22Rv1 (cell line): ENCODE data around the gene EPHA10.
A peak's percentile ranks its signal among the peaks of the same experiment; 100 is the strongest.

Experiments
- H3K27ac ChIP-seq: fragments of 450-650 bp; 2 replicates; pipeline ENCODE4 v1.5.1; 2017
- CTCF ChIP-seq: fragments of 450-650 bp; IDR thresholded peaks from 2 replicates; pipeline ENCODE4 v1.5.1; 2017; ENCODE audit warnings: mild to moderate bottlenecking
- ZFX ChIP-seq: fragments of 450-650 bp; IDR thresholded peaks from 2 replicates; pipeline ENCODE4 v1.6.1; 2017; ENCODE audit warnings: antibody characterized with exemption, borderline replicate concordance

EPHA10 gene

DNA sequence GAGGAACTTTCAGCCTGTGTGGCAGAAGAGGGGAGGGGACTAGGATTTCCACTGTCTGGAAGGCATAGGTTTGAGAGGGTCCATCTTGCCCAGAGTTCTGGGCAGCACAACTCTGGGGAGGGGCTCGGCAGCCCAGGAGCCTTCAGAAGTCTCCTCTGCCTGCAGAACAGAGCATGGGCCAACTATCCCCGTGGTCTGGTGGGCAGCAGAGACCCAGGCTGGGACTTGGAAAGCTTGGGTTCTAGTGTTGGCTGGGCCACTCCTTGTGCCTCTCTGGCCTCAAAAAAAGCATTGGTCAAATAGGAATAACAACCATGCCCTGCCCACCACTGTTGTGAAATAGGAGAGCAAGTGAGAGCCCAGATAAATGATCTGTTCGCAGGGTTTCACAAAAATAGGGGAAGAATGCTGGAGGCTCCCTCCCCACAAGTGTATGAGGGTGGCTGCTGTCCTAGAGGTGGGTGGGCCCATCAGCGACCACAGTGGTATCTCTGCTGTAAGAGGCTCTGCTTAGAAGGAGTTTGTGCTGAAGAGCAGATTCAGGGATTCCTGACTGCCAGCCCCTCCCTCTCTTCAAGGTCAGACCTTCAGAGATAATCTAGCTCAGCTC lies 8.9 kb downstream of the EPHA10 start:
- TF ChIP-seq CTCF = no peak
- TF ChIP-seq ZFX = no peak
- no peak overlapping the region for H3K27ac ChIP-seq

DNA sequence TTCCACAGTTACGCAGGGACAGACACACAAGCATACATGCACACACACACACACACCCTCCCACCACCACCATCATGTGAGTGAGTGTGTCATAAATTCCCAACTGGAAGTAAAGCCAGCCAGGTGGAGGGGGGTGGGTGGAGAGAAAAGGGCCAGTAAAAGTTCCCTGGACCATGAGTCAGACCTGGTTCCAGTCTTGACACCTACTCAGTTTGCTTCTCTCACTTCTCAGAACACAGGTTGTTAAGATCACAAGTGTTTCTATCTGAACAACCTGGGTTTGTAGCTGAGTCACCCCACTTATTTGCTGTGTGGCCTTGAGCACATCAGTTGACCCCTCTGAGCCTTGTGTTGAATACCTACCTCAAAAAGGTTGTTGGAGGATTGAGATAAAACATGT lies 9.6 kb downstream of the EPHA10 start:
- TF ChIP-seq ZFX = no peak
- H3K27ac ChIP-seq = no peak overlapping the region

DNA sequence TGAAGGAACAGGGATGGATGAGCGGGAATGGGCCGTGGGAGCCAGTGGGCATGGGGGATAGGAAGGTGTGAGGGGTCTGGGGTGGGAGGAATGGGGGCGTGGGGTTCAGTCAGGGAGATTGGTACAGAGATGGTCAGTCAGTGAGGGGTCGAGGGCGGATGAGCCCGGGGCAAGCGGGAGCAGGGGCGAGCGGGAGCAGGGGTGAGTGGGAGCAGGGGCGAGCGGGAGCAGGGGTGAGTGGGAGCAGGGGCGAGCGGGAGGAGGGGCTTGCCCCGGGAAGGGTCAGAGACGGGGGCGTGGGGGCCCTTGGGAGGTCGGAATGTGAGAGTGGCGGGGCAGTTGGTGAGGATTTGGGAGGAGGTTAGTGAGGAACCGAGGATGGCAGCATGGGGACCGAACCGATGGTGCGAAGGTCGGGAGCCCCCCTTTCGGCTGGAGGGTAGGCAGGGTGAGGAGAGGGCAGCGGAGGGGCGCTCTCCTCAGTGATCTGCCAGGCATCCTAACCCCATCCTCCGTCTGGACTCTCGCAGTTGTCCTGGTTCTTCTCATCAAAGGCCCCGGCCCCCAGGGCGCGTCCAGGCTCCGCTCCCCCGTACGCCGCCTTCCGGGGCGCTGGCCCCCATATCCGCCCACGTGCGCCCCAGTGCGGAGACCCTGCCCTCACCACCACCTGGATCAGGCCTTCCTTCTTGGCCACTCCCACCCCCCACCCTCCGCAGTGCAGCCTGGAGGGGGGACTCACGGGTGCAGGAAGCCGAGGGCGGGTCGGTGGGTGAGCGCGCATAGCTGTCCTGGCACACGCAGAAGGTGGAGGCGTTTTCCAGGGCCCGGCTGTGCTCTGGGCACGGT lies 11.2 kb downstream of the EPHA10 start:
- TF ChIP-seq CTCF (no peak), ZFX (no peak)
- no peak overlapping the region for H3K27ac ChIP-seq

GRCh38 chr1:37752583-37753471 lies 12.1 kb downstream of the EPHA10 start:
- TF ChIP-seq CTCF (no peak), ZFX (no peak)
- H3K27ac ChIP-seq = peak overlapping the region; percentile 47; the same call in 1 of the 2 replicates

DNA sequence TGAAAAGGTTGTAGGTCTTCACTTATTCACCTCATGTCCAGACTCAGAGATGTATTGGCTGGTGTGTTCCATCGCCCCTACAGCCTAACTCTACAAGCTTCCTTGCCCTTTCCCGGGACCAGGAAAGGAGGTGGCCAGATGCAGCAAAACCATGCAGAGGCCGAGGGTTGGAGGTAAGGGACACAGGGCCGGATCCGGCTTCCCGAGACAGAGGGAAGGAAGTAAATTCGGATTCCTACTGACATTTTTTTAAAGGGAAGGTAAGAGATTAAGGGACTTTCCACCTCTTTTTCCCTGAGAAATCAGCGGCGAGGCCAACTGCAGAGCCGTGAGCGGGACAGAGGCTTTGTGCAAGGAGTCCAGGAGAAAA lies 12.7 kb downstream of the EPHA10 start:
- no peak overlapping the region for H3K27ac ChIP-seq
- TF ChIP-seq CTCF = no peak
- no peak for TF ChIP-seq ZFX

DNA sequence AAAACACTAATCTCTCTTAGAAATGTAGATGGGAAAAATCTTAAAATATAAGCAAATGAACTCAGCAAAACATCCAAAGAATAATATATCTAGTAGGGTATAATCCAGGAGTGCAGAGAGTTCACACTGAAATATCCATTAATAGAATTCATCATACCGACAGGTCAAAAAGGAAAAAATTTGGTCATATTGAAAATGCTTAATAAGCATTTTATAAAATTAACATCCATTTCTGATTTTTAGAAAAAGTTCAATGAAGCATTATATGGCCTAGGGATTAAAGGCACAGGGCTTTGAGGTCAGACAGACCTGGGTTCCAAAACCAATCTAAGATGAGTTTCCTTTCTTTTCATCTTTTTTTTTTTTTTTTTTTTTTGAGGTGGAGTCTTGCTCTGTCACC lies 16.4 kb downstream of the EPHA10 start:
- H3K27ac ChIP-seq = no peak overlapping the region
- TF ChIP-seq CTCF (no peak), ZFX (no peak)

GRCh38 chr1:37746806-37747205 lies 18.1 kb downstream of the EPHA10 start:
- TF ChIP-seq ZFX = no peak
- TF ChIP-seq CTCF = no peak
- no peak overlapping the region for H3K27ac ChIP-seq
